Measurements from ENCODE around the gene ESRRB.

ESRRB gene

DNA sequence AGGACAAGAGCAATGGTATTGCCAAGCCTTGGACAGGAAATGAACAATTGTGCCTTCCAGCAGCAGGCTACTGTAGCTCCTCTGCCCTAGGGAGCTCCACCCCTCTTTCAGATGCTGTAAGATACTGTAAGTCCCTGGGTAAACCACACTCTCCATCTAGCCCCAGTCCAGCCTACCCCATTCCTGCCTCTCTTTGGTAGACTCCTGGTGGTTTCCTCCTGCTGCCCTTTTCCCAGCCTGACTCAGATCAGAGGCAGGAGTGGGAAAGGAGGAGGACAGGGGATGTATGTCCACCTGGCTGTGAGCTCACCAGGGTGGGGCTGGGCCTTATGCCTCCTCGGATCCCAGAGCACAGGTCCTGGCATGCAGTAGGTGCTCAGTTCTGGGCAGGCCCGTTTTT lies 174.6 kb downstream of the ESRRB start:
- DNase-seq = no peak

GRCh38 chr14:76551116-76551515 lies 175.2 kb downstream of the ESRRB start:
- DNase-seq = no peak
